HG02852 (cell line): ENCODE results near the gene EBNA1BP2.
"Not testable (repeated sequence)": the region's sequence is repeated elsewhere in the genome, so short reads cannot be mapped to it uniquely, and the experiment has no call there.

Experiments used
- ATAC-seq: cut with Tn5 transposase; IDR thresholded peaks from one replicate; pipeline ENCODE4 v1.9.1; 2021; ENCODE audit warnings: mild to moderate bottlenecking, moderate library complexity; ENCODE audit not compliant: unreplicated experiment

Gene EBNA1BP2

GRCh38 chr1:43171876-43172526 lies at the start of gene EBNA1BP2, which contains the start of gene CFAP57:
TSS of gene EBNA1BP2 (minus strand) at chr1:43172290. CDS start at chr1:43172118, 172 bp downstream.
TSS of gene CFAP57 (plus strand) at chr1:43172330. CDS start at chr1:43172754, 424 bp downstream.
- ATAC-seq, result peak; percentile 95

- no peak for ATAC-seq
Measured at GRCh38 chr1:43221797-43222196, 49.7 kb upstream of the EBNA1BP2 start.

GRCh38 chr1:43220905-43221778 lies 49.1 kb upstream of the EBNA1BP2 start:
- ATAC-seq, result peak; percentile 75

- ATAC-seq, result no peak
Measured at GRCh38 chr1:43217747-43218146, 45.7 kb upstream of the EBNA1BP2 start.

GRCh38 chr1:43214501-43215444 lies 42.7 kb upstream of the EBNA1BP2 start:
- ATAC-seq, result no peak

- ATAC-seq, result not testable (repeated sequence)
Measured at GRCh38 chr1:43208277-43208676, 36.2 kb upstream of the EBNA1BP2 start.

- ATAC-seq, result no peak
Measured at GRCh38 chr1:43207229-43207853, 35.3 kb upstream of the EBNA1BP2 start.

GRCh38 chr1:43206600-43207228 lies 34.6 kb upstream of the EBNA1BP2 start:
- no peak for ATAC-seq

- ATAC-seq, result no peak
Measured at GRCh38 chr1:43205671-43206070, 33.6 kb upstream of the EBNA1BP2 start.

GRCh38 chr1:43204394-43204793 lies 32.3 kb upstream of the EBNA1BP2 start:
- ATAC-seq, result no peak

- ATAC-seq, result no peak
Measured at GRCh38 chr1:43203859-43204258, 31.8 kb upstream of the EBNA1BP2 start.

GRCh38 chr1:43199093-43199726 lies 27.1 kb upstream of the EBNA1BP2 start:
- no peak for ATAC-seq

GRCh38 chr1:43197343-43198127 lies 25.4 kb upstream of the EBNA1BP2 start:
- no peak for ATAC-seq

- no peak for ATAC-seq
Measured at GRCh38 chr1:43194509-43194908, 22.4 kb upstream of the EBNA1BP2 start.

- no peak for ATAC-seq
Measured at GRCh38 chr1:43188106-43188505, 16.0 kb upstream of the EBNA1BP2 start.

- ATAC-seq, result no peak
Measured at GRCh38 chr1:43184995-43185394, 12.9 kb upstream of the EBNA1BP2 start.

GRCh38 chr1:43184388-43184787 lies 12.3 kb upstream of the EBNA1BP2 start:
- no peak for ATAC-seq

- no peak for ATAC-seq
Measured at GRCh38 chr1:43177691-43178090, 5.6 kb upstream of the EBNA1BP2 start.

- no peak for ATAC-seq
Measured at GRCh38 chr1:43174873-43175272, 2.8 kb upstream of the EBNA1BP2 start.
